ENCODE results near the gene AHNAK.

The AHNAK gene

GRCh38 chr11:62431171-62431901 is 115.3 kb downstream of the AHNAK start:
- Histone ChIP-seq H3K79me2 (ENCODE audit: control insufficient read depth, insufficient read depth, low read length, unreplicated experiment) (no peaks in the 10 kb centered on the region), H2AFZ (ENCODE audit: low read length, unreplicated experiment) (peak overlapping the region; percentile 28), H3K27me3 (ENCODE audit: insufficient read depth, low read length) (no peaks in the 10 kb centered on the region), H3K4me1 (ENCODE audit: control insufficient read depth, insufficient read depth, low read length, unreplicated experiment) (peaks cover 43% of the 10 kb centered on the region), H3K27ac (ENCODE audit: low read depth, low read length) (peak overlapping the region; percentile 62), H3K4me3 (ENCODE audit: low read depth, low read length) (peak overlapping the region; percentile 33), H3K36me3 (ENCODE audit: insufficient read depth, low read length) (no peaks in the 10 kb centered on the region)

- H2AFZ ChIP-seq (ENCODE audit: low read length, unreplicated experiment) = no peak overlapping the region
- no peaks in the 10 kb centered on the region for H3K79me2 ChIP-seq (ENCODE audit: control insufficient read depth, insufficient read depth, low read length, unreplicated experiment)
- H3K4me1 ChIP-seq (ENCODE audit: control insufficient read depth, insufficient read depth, low read length, unreplicated experiment) = peaks cover 44% of the 10 kb centered on the region
- H3K4me3 ChIP-seq (ENCODE audit: low read depth, low read length) = no peak overlapping the region
- no peaks in the 10 kb centered on the region for H3K27me3 ChIP-seq (ENCODE audit: insufficient read depth, low read length)
- no peaks in the 10 kb centered on the region for H3K36me3 ChIP-seq (ENCODE audit: insufficient read depth, low read length)
- H3K27ac ChIP-seq (ENCODE audit: low read depth, low read length) = peak overlapping the region; percentile 62; the same call in 1 of the 2 replicates
Measured at GRCh38 chr11:62430425-62430824, 116.2 kb downstream of the AHNAK start.

- no peak overlapping the region for H3K27ac ChIP-seq (ENCODE audit: low read depth, low read length)
- H3K36me3 ChIP-seq (ENCODE audit: insufficient read depth, low read length) = no peaks in the 10 kb centered on the region
- no peak overlapping the region for H2AFZ ChIP-seq (ENCODE audit: low read length, unreplicated experiment)
- no peaks in the 10 kb centered on the region for H3K79me2 ChIP-seq (ENCODE audit: control insufficient read depth, insufficient read depth, low read length, unreplicated experiment)
- H3K27me3 ChIP-seq (ENCODE audit: insufficient read depth, low read length) = no peaks in the 10 kb centered on the region
- no peak overlapping the region for H3K4me3 ChIP-seq (ENCODE audit: low read depth, low read length)
- peaks cover 44% of the 10 kb centered on the region for H3K4me1 ChIP-seq (ENCODE audit: control insufficient read depth, insufficient read depth, low read length, unreplicated experiment)
Measured at GRCh38 chr11:62428871-62429560, 117.6 kb downstream of the AHNAK start.

GRCh38 chr11:62427630-62428233 is 118.9 kb downstream of the AHNAK start:
- peaks cover 44% of the 10 kb centered on the region for H3K4me1 ChIP-seq (ENCODE audit: control insufficient read depth, insufficient read depth, low read length, unreplicated experiment)
- H3K27me3 ChIP-seq (ENCODE audit: insufficient read depth, low read length) = no peaks in the 10 kb centered on the region
- peak overlapping the region; percentile 57 for H3K27ac ChIP-seq (ENCODE audit: low read depth, low read length)
- H3K4me3 ChIP-seq (ENCODE audit: low read depth, low read length) = peak overlapping the region; percentile 48
- H3K36me3 ChIP-seq (ENCODE audit: insufficient read depth, low read length) = no peaks in the 10 kb centered on the region
- no peaks in the 10 kb centered on the region for H3K79me2 ChIP-seq (ENCODE audit: control insufficient read depth, insufficient read depth, low read length, unreplicated experiment)
- H2AFZ ChIP-seq (ENCODE audit: low read length, unreplicated experiment) = peak overlapping the region; percentile 74

GRCh38 chr11:62423012-62423411 is 123.6 kb downstream of the AHNAK start:
- Histone ChIP-seq H2AFZ (ENCODE audit: low read length, unreplicated experiment) (no peak overlapping the region), H3K79me2 (ENCODE audit: control insufficient read depth, insufficient read depth, low read length, unreplicated experiment) (no peaks in the 10 kb centered on the region), H3K27ac (ENCODE audit: low read depth, low read length) (no peak overlapping the region), H3K4me3 (ENCODE audit: low read depth, low read length) (no peak overlapping the region), H3K27me3 (ENCODE audit: insufficient read depth, low read length) (no peaks in the 10 kb centered on the region), H3K4me1 (ENCODE audit: control insufficient read depth, insufficient read depth, low read length, unreplicated experiment) (peaks cover 17% of the 10 kb centered on the region), H3K36me3 (ENCODE audit: insufficient read depth, low read length) (no peaks in the 10 kb centered on the region)

- Histone ChIP-seq H3K4me3 (ENCODE audit: low read depth, low read length) (no peak overlapping the region), H3K4me1 (ENCODE audit: control insufficient read depth, insufficient read depth, low read length, unreplicated experiment) (peaks cover 7% of the 10 kb centered on the region), H3K27ac (ENCODE audit: low read depth, low read length) (no peak overlapping the region), H3K27me3 (ENCODE audit: insufficient read depth, low read length) (no peaks in the 10 kb centered on the region), H3K36me3 (ENCODE audit: insufficient read depth, low read length) (no peaks in the 10 kb centered on the region), H3K79me2 (ENCODE audit: control insufficient read depth, insufficient read depth, low read length, unreplicated experiment) (no peaks in the 10 kb centered on the region), H2AFZ (ENCODE audit: low read length, unreplicated experiment) (no peak overlapping the region)
Measured at GRCh38 chr11:62421996-62422395, 124.6 kb downstream of the AHNAK start.

GRCh38 chr11:62420882-62421281 is 125.7 kb downstream of the AHNAK start:
- Histone ChIP-seq H2AFZ (ENCODE audit: low read length, unreplicated experiment) (no peak overlapping the region), H3K27ac (ENCODE audit: low read depth, low read length) (no peak overlapping the region), H3K4me3 (ENCODE audit: low read depth, low read length) (no peak overlapping the region), H3K79me2 (ENCODE audit: control insufficient read depth, insufficient read depth, low read length, unreplicated experiment) (no peaks in the 10 kb centered on the region), H3K4me1 (ENCODE audit: control insufficient read depth, insufficient read depth, low read length, unreplicated experiment) (no peaks in the 10 kb centered on the region), H3K36me3 (ENCODE audit: insufficient read depth, low read length) (no peaks in the 10 kb centered on the region), H3K27me3 (ENCODE audit: insufficient read depth, low read length) (no peaks in the 10 kb centered on the region)

- Histone ChIP-seq H3K4me1 (ENCODE audit: control insufficient read depth, insufficient read depth, low read length, unreplicated experiment) (no peaks in the 10 kb centered on the region), H3K27me3 (ENCODE audit: insufficient read depth, low read length) (no peaks in the 10 kb centered on the region), H3K27ac (ENCODE audit: low read depth, low read length) (no peak overlapping the region), H2AFZ (ENCODE audit: low read length, unreplicated experiment) (no peak overlapping the region), H3K36me3 (ENCODE audit: insufficient read depth, low read length) (no peaks in the 10 kb centered on the region), H3K79me2 (ENCODE audit: control insufficient read depth, insufficient read depth, low read length, unreplicated experiment) (no peaks in the 10 kb centered on the region), H3K4me3 (ENCODE audit: low read depth, low read length) (no peak overlapping the region)
Measured at GRCh38 chr11:62419943-62420342, 126.7 kb downstream of the AHNAK start.

GRCh38 chr11:62419314-62419929 is 127.2 kb downstream of the AHNAK start:
- H3K79me2 ChIP-seq (ENCODE audit: control insufficient read depth, insufficient read depth, low read length, unreplicated experiment) = no peaks in the 10 kb centered on the region
- H2AFZ ChIP-seq (ENCODE audit: low read length, unreplicated experiment) = no peak overlapping the region
- H3K27ac ChIP-seq (ENCODE audit: low read depth, low read length) = no peak overlapping the region
- H3K4me3 ChIP-seq (ENCODE audit: low read depth, low read length) = no peak overlapping the region
- H3K4me1 ChIP-seq (ENCODE audit: control insufficient read depth, insufficient read depth, low read length, unreplicated experiment) = no peaks in the 10 kb centered on the region
- no peaks in the 10 kb centered on the region for H3K36me3 ChIP-seq (ENCODE audit: insufficient read depth, low read length)
- H3K27me3 ChIP-seq (ENCODE audit: insufficient read depth, low read length) = no peaks in the 10 kb centered on the region

- H3K27ac ChIP-seq (ENCODE audit: low read depth, low read length) = no peak within 1 kb of the TSS
- H3K27me3 ChIP-seq (ENCODE audit: insufficient read depth, low read length) = no peaks in the 10 kb centered on the region
- no peaks in the 10 kb centered on the region for H3K79me2 ChIP-seq (ENCODE audit: control insufficient read depth, insufficient read depth, low read length, unreplicated experiment)
- no peaks in the 10 kb centered on the region for H3K4me1 ChIP-seq (ENCODE audit: control insufficient read depth, insufficient read depth, low read length, unreplicated experiment)
- H3K36me3 ChIP-seq (ENCODE audit: insufficient read depth, low read length) = no peaks in the 10 kb centered on the region
- H3K4me3 ChIP-seq (ENCODE audit: low read depth, low read length) = no peak within 1 kb of the TSS
- H2AFZ ChIP-seq (ENCODE audit: low read length, unreplicated experiment) = no peak within 1 kb of the TSS
Measured at GRCh38 chr11:62418733-62419132, 127.9 kb downstream of the AHNAK start, which contains the start of gene SCGB1A1. Gene SCGB1A1, plus strand, starts transcription at chr11:62419033. Its CDS starts 63 bp downstream, at chr11:62419096.
